Spleen (tissue), 11 donors: ENCODE data around the gene ATR. TPM values are rescaled to one million over a fixed set of nuclear protein-coding genes. Genes with fewer than 3 reads are reported as not detected.

ENCODE experiments used
- DNase-seq: peaks from one replicate; pipeline ENCODE4 v3.0.0-alpha.2; 2020
- H3K27ac ChIP-seq, 8 donors: fragments of 200-600 bp; sonication (generic) in 7 of 8; 1 replicate in 4 of 8; 2 replicates in 4 of 8; pipeline versions ENCODE4 v1.5.0 to v1.8.0; 2016 to 2021; ENCODE audit warnings: inconsistent platforms in 4 of 8, mild to moderate bottlenecking in 4 of 8, moderate library complexity in 1 of 8
- H3K27me3 ChIP-seq, 7 donors: fragments of 200-600 bp; sonication (generic) in 6 of 7; replicated peaks in 1 of 7; 1 replicate in 4 of 7; 2 replicates in 3 of 7; pipeline versions ENCODE4 v1.5.0 to v1.8.0; 2016 to 2021; ENCODE audit warnings: inconsistent platforms in 3 of 7, mild to moderate bottlenecking in 1 of 7
- H3K36me3 ChIP-seq, 6 donors: fragments of 200-600 bp; sonication (generic) in 5 of 6; 1 replicate in 4 of 6; 2 replicates in 2 of 6; pipeline versions ENCODE4 v1.5.0 to v1.8.0; 2016 to 2021; ENCODE audit warnings: inconsistent platforms in 2 of 6
- H3K4me1 ChIP-seq, 6 donors: fragments of 200-600 bp; sonication (generic) in 5 of 6; 1 replicate in 3 of 6; 2 replicates in 3 of 6; pipeline versions ENCODE4 v1.5.0 to v1.8.0; 2016 to 2021; ENCODE audit warnings: inconsistent platforms in 3 of 6
- H3K4me3 ChIP-seq, 8 donors: fragments of 200-600 bp; sonication (generic) in 7 of 8; 1 replicate in 4 of 8; 2 replicates in 4 of 8; pipeline versions ENCODE4 v1.5.0 to v1.8.0; 2016 to 2021; ENCODE audit warnings: inconsistent platforms in 4 of 8, mild to moderate bottlenecking in 4 of 8, moderate library complexity in 2 of 8
- H3K9me3 ChIP-seq, 8 donors: fragments of 200-600 bp; sonication (generic) in 7 of 8; 1 replicate in 4 of 8; 2 replicates in 4 of 8; pipeline versions ENCODE4 v1.5.0 to v1.8.0; 2016 to 2021; ENCODE audit warnings: inconsistent platforms in 4 of 8
- POLR2A ChIP-seq, 3 donors: fragments of 450-650 bp; IDR thresholded peaks; one replicate each; pipeline ENCODE4 v1.5.1; 2017; ENCODE audit warnings: antibody characterized with exemption in 3 of 3, mild to moderate bottlenecking in 1 of 3
- POLR2AphosphoS5 ChIP-seq, 3 donors: sonication (generic); formaldehyde crosslinking; IDR thresholded peaks; one replicate each; pipeline ENCODE4 v1.5.1; 2017; ENCODE audit warnings: antibody characterized with exemption in 3 of 3
- WGBS, 5 donors: extraction: QIAGEN DNeasy Blood & Tissue Kit in 3 of 5; methylation state at CpG; one replicate each; pipeline versions ENCODE4 v1.1.5 to v1.1.7; 2013 to 2018; 5-methylcytosine and 5-hydroxymethylcytosine counted together
- intact Hi-C: fragments of 100-400 bp; cut with DNase I; formaldehyde crosslinking; loops from one replicate; pipeline ENCODE4 v1.15.0; 2023; ENCODE audit warnings: low total_unique reads
- polyA plus RNA-seq, 3 donors: library from polyadenylated mRNA; stranded (reverse); fragments of 200-250 nt; gene quantifications; one replicate each; pipeline ENCODE4 v1.2.1, GENCODE V29; 2013
- total RNA-seq, 7 donors: library from RNA; depleted of rRNA in 3 of 7; stranded (reverse); fragments of >200 nt in 3 of 7; fragmentation: NEBNext Ultra II Directional in 4 of 7; extraction: Animal tissue kit (Norgen Biotek cat#: 25700) in 4 of 7; gene quantifications; one replicate each; pipeline versions ENCODE4 v1.1.0 to v1.2.1, GENCODE V29; 2016 to 2021
- TF ChIP-seq, protein P1 (sequence below), 11 experiments: fragments of 200-600 bp in 7 of 11; fragments of 450-650 bp in 4 of 11; sonication (generic) in 4 of 11; IDR thresholded peaks in 8 of 11; conservative IDR thresholded peaks in 3 of 11; 1 replicate in 7 of 11; 2 replicates in 4 of 11; pipeline versions ENCODE4 v1.4.0 to v1.8.0; 2016 to 2021; ENCODE audit warnings: antibody characterized with exemption in 11 of 11, inconsistent platforms in 4 of 11, mild to moderate bottlenecking in 1 of 11
- donor health status: healthy with polysubstance abuse.
- donor health status: DM: no; HTN: no; CAD: no; lungs with moderate emphysema.
- donor health status: DM: no; HTN: no; CAD: no.
- donor health status: Bipolar disorder and iron deficiency.
- donor health status: healthy.
- donor health status: DM: no; HTN: no; CAD: no.
- donor health status: DM: yes; HTN: yes; CAD: no.

The ATR gene
- total and polyA plus RNA-seq, 10 donors, result 18.4 to 64.0 (median 37.8) TPM

GRCh38 chr3:142484912-142485435 lies 93.6 kb downstream of the ATR start:
- Histone ChIP-seq H3K4me1 (no peaks in the 10 kb centered on the region), H3K36me3 (peaks cover 2 to 100% (median 79%) of the 10 kb centered on the region in 6 donors), H3K27ac (no peak overlapping the region), H3K27me3 (no peaks in the 10 kb centered on the region), H3K9me3 (peaks cover 0 to 31% (median 23%) of the 10 kb centered on the region in 8 donors), H3K4me3 (no peak overlapping the region)
- TF ChIP-seq, protein P1, sequence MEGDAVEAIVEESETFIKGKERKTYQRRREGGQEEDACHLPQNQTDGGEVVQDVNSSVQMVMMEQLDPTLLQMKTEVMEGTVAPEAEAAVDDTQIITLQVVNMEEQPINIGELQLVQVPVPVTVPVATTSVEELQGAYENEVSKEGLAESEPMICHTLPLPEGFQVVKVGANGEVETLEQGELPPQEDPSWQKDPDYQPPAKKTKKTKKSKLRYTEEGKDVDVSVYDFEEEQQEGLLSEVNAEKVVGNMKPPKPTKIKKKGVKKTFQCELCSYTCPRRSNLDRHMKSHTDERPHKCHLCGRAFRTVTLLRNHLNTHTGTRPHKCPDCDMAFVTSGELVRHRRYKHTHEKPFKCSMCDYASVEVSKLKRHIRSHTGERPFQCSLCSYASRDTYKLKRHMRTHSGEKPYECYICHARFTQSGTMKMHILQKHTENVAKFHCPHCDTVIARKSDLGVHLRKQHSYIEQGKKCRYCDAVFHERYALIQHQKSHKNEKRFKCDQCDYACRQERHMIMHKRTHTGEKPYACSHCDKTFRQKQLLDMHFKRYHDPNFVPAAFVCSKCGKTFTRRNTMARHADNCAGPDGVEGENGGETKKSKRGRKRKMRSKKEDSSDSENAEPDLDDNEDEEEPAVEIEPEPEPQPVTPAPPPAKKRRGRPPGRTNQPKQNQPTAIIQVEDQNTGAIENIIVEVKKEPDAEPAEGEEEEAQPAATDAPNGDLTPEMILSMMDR (IDR thresholded peaks at IDR 0.05 in 8 of 11, conservative IDR thresholded peaks at IDR 0.05 in 3 of 11), result no peak
- no peak for TF ChIP-seq POLR2A (IDR thresholded peaks at IDR 0.05)
- intact Hi-C loops, result no loop called here
- DNase-seq, result no peak
- WGBS, 5 donors, result 95 to 99% (median 96%) methylated on average over 4 of the region's 4 CpGs

GRCh38 chr3:142481196-142481595 lies 97.3 kb downstream of the ATR start:
- no peak overlapping the region for H3K27ac ChIP-seq
- intact Hi-C loops, result no loop called here
- H3K4me3 ChIP-seq, result no peak overlapping the region
- whole genome bisulfite sequencing, 5 donors, result 97 to 100% (median 97%) methylated on average over 2 of the region's 2 CpGs
- no peak for DNase-seq
- TF ChIP-seq POLR2A (IDR thresholded peaks at IDR 0.05), result no peak
- TF ChIP-seq POLR2AphosphoS5 (IDR thresholded peaks at IDR 0.05), result no peak
- TF ChIP-seq, protein P1 (IDR thresholded peaks at IDR 0.05 in 8 of 11, conservative IDR thresholded peaks at IDR 0.05 in 3 of 11), result no peak
- peaks cover 0 to 63% (median 56%) of the 10 kb centered on the region in 6 donors for H3K36me3 ChIP-seq
- H3K9me3 ChIP-seq, result peaks cover 0 to 39% (median 27%) of the 10 kb centered on the region in 8 donors
- H3K27me3 ChIP-seq, result no peaks in the 10 kb centered on the region
- no peaks in the 10 kb centered on the region for H3K4me1 ChIP-seq

DNA sequence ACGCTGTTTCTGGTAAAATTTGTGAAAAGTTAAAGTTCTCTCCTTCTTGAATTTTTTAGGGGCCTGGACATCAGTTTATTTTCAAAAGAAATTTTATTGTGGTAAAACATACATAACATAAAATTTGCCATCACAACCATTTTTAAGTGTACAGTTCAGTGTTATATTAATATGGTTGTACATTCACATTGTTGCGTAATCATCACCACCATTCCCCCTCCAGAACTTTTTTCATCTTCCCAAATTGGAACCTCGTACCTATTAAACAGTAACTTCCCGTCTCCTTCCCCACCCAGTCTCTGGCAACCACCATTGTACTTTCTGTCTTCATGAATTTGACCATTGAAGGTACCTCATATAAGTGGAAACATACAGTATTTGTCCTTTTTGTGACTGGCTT lies 107.7 kb downstream of the ATR start:
- WGBS, 5 donors, result 89 to 97% (median 94%) methylated on average over 4 of the region's 4 CpGs
- DNase-seq, result no peak

DNA sequence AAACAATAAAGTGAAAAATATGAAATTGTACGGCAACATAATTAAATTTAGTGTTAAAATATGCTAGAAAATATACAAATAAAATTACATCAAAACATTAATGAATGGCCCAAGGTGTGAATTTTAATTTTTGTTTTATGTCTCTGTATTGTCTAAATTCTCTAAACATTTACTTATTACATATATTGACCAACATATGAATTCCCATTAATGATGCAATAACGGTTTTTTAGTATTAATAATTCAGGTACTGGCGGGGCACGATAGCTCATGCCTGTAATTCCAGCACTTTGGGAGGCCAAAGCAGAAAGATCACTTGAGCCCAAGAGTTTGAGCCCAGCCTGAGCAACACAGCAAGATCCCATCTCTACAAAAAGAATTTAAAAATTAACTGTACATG lies 110.1 kb downstream of the ATR start:
- intact Hi-C loops, result no loop called here
- TF ChIP-seq, protein P1 (IDR thresholded peaks at IDR 0.05 in 8 of 11, conservative IDR thresholded peaks at IDR 0.05 in 3 of 11), result no peak
- TF ChIP-seq POLR2AphosphoS5 (IDR thresholded peaks at IDR 0.05), result no peak
- DNase-seq, result no peak
- Histone ChIP-seq H3K9me3 (peaks cover 0 to 6% (median 3%) of the 10 kb centered on the region in 8 donors), H3K4me1 (no peaks in the 10 kb centered on the region), H3K27ac (no peak overlapping the region), H3K36me3 (peaks cover 0 to 62% (median 6%) of the 10 kb centered on the region in 6 donors), H3K27me3 (no peaks in the 10 kb centered on the region), H3K4me3 (no peak overlapping the region)
- 96 to 99% (median 98%) methylated on average over 4 of the region's 4 CpGs for WGBS, 5 donors

More for the DNA sequence above, 107.7 kb downstream of the ATR start:
- H3K36me3 ChIP-seq, result peaks cover 0 to 43% (median 1%) of the 10 kb centered on the region in 6 donors
- TF ChIP-seq, protein P1 (IDR thresholded peaks at IDR 0.05 in 8 of 11, conservative IDR thresholded peaks at IDR 0.05 in 3 of 11), result no peak
- TF ChIP-seq POLR2AphosphoS5 (IDR thresholded peaks at IDR 0.05), result no peak
- TF ChIP-seq POLR2A (IDR thresholded peaks at IDR 0.05), result no peak
- no peak overlapping the region for H3K27ac ChIP-seq
- H3K9me3 ChIP-seq, result peaks cover 0 to 22% (median 13%) of the 10 kb centered on the region in 8 donors
- H3K4me1 ChIP-seq, result no peaks in the 10 kb centered on the region
- no peak overlapping the region for H3K4me3 ChIP-seq
- intact Hi-C loops, result no loop called here
- H3K27me3 ChIP-seq, result no peaks in the 10 kb centered on the region
